ENCODE results near the gene STAT3.
A peak's percentile ranks its signal among the peaks of the same experiment; 100 is the strongest.

Gene STAT3

GRCh38 chr17:42276359-42276608 lies 112.0 kb downstream of the STAT3 start, which contains the start of gene STAT5B:
Gene STAT5B (minus strand): TSS chr17:42276391. CDS start chr17:42232127, 44,264 bp downstream.
- H3K4me1 ChIP-seq (ENCODE audit: insufficient read depth, low read length): peaks cover 45% of the 10 kb centered on the region
- peaks cover 46% of the 10 kb centered on the region for H3K79me2 ChIP-seq (ENCODE audit: insufficient read depth, low read length)

GRCh38 chr17:42275527-42276358 lies 112.5 kb downstream of the STAT3 start:
- TF ChIP-seq EZH2 (IDR thresholded peaks at IDR 0.05; ENCODE audit: borderline replicate concordance, low read depth, low read length, severe bottlenecking) (no peak), CTCF (IDR thresholded peaks at IDR 0.05; ENCODE audit: borderline replicate concordance, extremely low read depth, low read length, poor library complexity, severe bottlenecking) (no peak)
- Histone ChIP-seq H3K9ac (ENCODE audit: low read depth, low read length) (peak overlapping the region; percentile 97), H2AFZ (ENCODE audit: low read depth, low read length) (peak overlapping the region; percentile 99), H4K20me1 (ENCODE audit: insufficient read depth, low read length) (no peaks in the 10 kb centered on the region; the same call in 1 of the 2 replicates), H3K4me3 (ENCODE audit: low read depth in 1 of 2, low read length in 2 of 2) (peak overlapping the region; percentile 73 to 75), H3K9me3 (ENCODE audit: insufficient read depth, low read length, severe bottlenecking) (no peaks in the 10 kb centered on the region), H3K79me2 (ENCODE audit: insufficient read depth, low read length) (peaks cover 51% of the 10 kb centered on the region), H3K36me3 (ENCODE audit: insufficient read depth, low read length) (no peaks in the 10 kb centered on the region; the same call in 1 of the 2 replicates), H3K27me3 (ENCODE audit: insufficient read depth, low read length, poor library complexity) (no peaks in the 10 kb centered on the region), H3K4me2 (ENCODE audit: insufficient read depth, low read length) (peak overlapping the region; percentile 84), H3K4me1 (ENCODE audit: insufficient read depth, low read length) (peaks cover 45% of the 10 kb centered on the region), H3K27ac (ENCODE audit: low read length) (peak overlapping the region; percentile 57)
- ATAC-seq (ENCODE audit: insufficient read depth, low read depth) (peak; percentile 68), DNase-seq (peak; percentile 51)

More at GRCh38 chr17:42276359-42276608, 112.0 kb downstream of the STAT3 start, which contains the start of gene STAT5B:
- H3K27ac ChIP-seq (ENCODE audit: low read length): peak within 1 kb of the TSS; percentile 75
- DNase-seq (peak; percentile 70), ATAC-seq (ENCODE audit: insufficient read depth, low read depth) (peak; percentile 64)
- H3K4me3 ChIP-seq (ENCODE audit: low read depth in 1 of 2, low read length in 2 of 2): peak within 1 kb of the TSS; percentile 73 to 75
- no peaks in the 10 kb centered on the region for H3K9me3 ChIP-seq (ENCODE audit: insufficient read depth, low read length, severe bottlenecking)
- peaks cover under 1% of the 10 kb centered on the region for H3K27me3 ChIP-seq (ENCODE audit: insufficient read depth, low read length, poor library complexity)
- H3K4me2 ChIP-seq (ENCODE audit: insufficient read depth, low read length): peak within 1 kb of the TSS; percentile 84
- no peaks in the 10 kb centered on the region; the same call in 1 of the 2 replicates for H4K20me1 ChIP-seq (ENCODE audit: insufficient read depth, low read length)
- H3K9ac ChIP-seq (ENCODE audit: low read depth, low read length): peak within 1 kb of the TSS; percentile 97
- H2AFZ ChIP-seq (ENCODE audit: low read depth, low read length): peak within 1 kb of the TSS; percentile 99
- H3K36me3 ChIP-seq (ENCODE audit: insufficient read depth, low read length): no peaks in the 10 kb centered on the region; the same call in 1 of the 2 replicates
- no peak for TF ChIP-seq EZH2 (IDR thresholded peaks at IDR 0.05; ENCODE audit: borderline replicate concordance, low read depth, low read length, severe bottlenecking)
- TF ChIP-seq CTCF (IDR thresholded peaks at IDR 0.05; ENCODE audit: borderline replicate concordance, extremely low read depth, low read length, poor library complexity, severe bottlenecking): no peak

DNA sequence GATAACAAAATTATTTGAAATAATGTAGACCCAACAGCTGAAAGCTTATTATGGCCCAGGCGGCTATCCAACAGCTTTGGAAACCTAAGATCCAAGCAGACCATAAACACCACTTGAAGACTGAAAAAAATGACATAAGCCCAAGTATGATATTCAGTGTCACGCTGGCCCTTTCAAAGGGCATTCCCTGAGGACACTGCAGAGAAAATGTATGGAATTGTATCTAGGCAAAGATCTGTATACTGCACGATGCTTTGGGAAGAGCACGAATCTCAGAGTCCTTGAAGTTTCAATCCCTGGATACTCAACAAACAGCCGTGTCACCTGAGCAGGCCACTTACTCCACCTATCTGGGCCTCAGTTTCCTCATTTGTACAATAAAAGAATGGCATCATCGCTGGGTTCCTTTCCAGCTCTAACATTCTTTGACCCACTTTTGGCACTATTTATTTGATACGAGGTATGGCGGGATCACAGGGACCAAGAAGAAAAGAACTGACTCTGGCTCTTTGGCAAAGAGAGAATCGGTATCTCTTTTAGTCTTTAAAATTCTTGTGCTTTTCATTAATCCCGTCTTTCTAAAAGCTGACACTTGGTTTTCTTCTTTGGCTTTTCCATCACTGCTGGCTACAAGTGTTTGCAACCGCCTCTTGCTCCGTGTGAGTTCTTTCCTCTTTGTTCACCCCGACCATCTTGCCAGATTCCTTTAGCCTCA lies 113.3 kb downstream of the STAT3 start:
- peaks cover 45% of the 10 kb centered on the region for H3K4me1 ChIP-seq (ENCODE audit: insufficient read depth, low read length)
- H2AFZ ChIP-seq (ENCODE audit: low read depth, low read length): peak overlapping the region; percentile 99
- peak overlapping the region; percentile 73 to 75 for H3K4me3 ChIP-seq (ENCODE audit: low read depth in 1 of 2, low read length in 2 of 2)
- H4K20me1 ChIP-seq (ENCODE audit: insufficient read depth, low read length): no peaks in the 10 kb centered on the region; the same call in 1 of the 2 replicates
- no peaks in the 10 kb centered on the region for H3K27me3 ChIP-seq (ENCODE audit: insufficient read depth, low read length, poor library complexity)
- ATAC-seq (ENCODE audit: insufficient read depth, low read depth) (peak; percentile 21; the same call in 1 of the 3 replicates), DNase-seq (no peak)
- peaks cover 57% of the 10 kb centered on the region for H3K79me2 ChIP-seq (ENCODE audit: insufficient read depth, low read length)
- no peaks in the 10 kb centered on the region for H3K9me3 ChIP-seq (ENCODE audit: insufficient read depth, low read length, severe bottlenecking)
- H3K9ac ChIP-seq (ENCODE audit: low read depth, low read length): peak overlapping the region; percentile 97
- no peak for TF ChIP-seq CTCF (IDR thresholded peaks at IDR 0.05; ENCODE audit: borderline replicate concordance, extremely low read depth, low read length, poor library complexity, severe bottlenecking)
- no peak for TF ChIP-seq EZH2 (IDR thresholded peaks at IDR 0.05; ENCODE audit: borderline replicate concordance, low read depth, low read length, severe bottlenecking)
- H3K36me3 ChIP-seq (ENCODE audit: insufficient read depth, low read length): no peaks in the 10 kb centered on the region; the same call in 1 of the 2 replicates
- peak overlapping the region; percentile 57 for H3K27ac ChIP-seq (ENCODE audit: low read length)
- peak overlapping the region; percentile 84 for H3K4me2 ChIP-seq (ENCODE audit: insufficient read depth, low read length)
